MCF 10A (cell line): Measurements from ENCODE around the gene GPR132. TPM values are rescaled to one million over a fixed set of nuclear protein-coding genes. Genes with fewer than 3 reads are reported as not detected.

Experiments
- BruUV-seq: library from RNA; stranded (reverse); fragments of 400-500 nt; replicated peaks from 2 replicates; lab custom pipeline; 2021; lab: Mats Ljungman, UMichigan
- CTCF ChIA-PET: fragments of 300-600 bp; sonication (Branson Sonifier 250); formaldehyde crosslinking; extraction: SDS; loops from one replicate; lab custom pipeline; 2021; ENCODE audit warnings: antibody characterized with exemption, inconsistent platforms; lab: Yijun Ruan, JAX
- POLR2A ChIA-PET: fragments of 300-600, 350-650 bp; sonication (Branson Sonifier 250); formaldehyde crosslinking; extraction: SDS; loops from one replicate; lab custom pipeline; 2020; ENCODE audit warnings: antibody characterized with exemption, inconsistent platforms; lab: Yijun Ruan, JAX
- DNase-seq: peaks from one replicate; pipeline ENCODE4 v3.0.0-alpha.2; 2018; ENCODE audit not compliant: unreplicated experiment
- H3K27ac Mint-ChIP-seq: one replicate; pipeline ENCODE4 v1.8.0; 2022; ENCODE audit warnings: mild to moderate bottlenecking, low read depth, mixed read lengths; ENCODE audit not compliant: unreplicated experiment
- H3K27me3 Mint-ChIP-seq: one replicate; pipeline ENCODE4 v1.8.0; 2022; ENCODE audit warnings: mixed read lengths; ENCODE audit not compliant: insufficient read depth, unreplicated experiment
- H3K36me3 Mint-ChIP-seq: one replicate; pipeline ENCODE4 v1.8.0; 2022; ENCODE audit warnings: mild to moderate bottlenecking, moderate library complexity, mixed read lengths; ENCODE audit not compliant: insufficient read depth, unreplicated experiment
- H3K4me1 Mint-ChIP-seq: one replicate; pipeline ENCODE4 v1.8.0; 2022; ENCODE audit warnings: mixed read lengths; ENCODE audit not compliant: insufficient read depth, unreplicated experiment
- H3K4me3 Mint-ChIP-seq: one replicate; pipeline ENCODE4 v1.8.0; 2022; ENCODE audit warnings: mild to moderate bottlenecking, moderate library complexity, mixed read lengths; ENCODE audit not compliant: unreplicated experiment
- H3K9me3 Mint-ChIP-seq: one replicate; pipeline ENCODE4 v1.8.0; 2022; ENCODE audit warnings: mixed read lengths; ENCODE audit not compliant: unreplicated experiment
- CTCF ChIP-seq: fragments of 200-600 bp; IDR thresholded peaks from one replicate; pipeline ENCODE4 v1.8.0; 2022; ENCODE audit warnings: antibody characterized with exemption, mild to moderate bottlenecking; ENCODE audit not compliant: unreplicated experiment
- intact Hi-C: fragments of 100-400 bp; cut with micrococcal nuclease; formaldehyde crosslinking; loops from 2 replicates; pipeline ENCODE4 v1.14.1; 2022
- total RNA-seq: library from RNA; stranded (reverse); gene quantifications from 2 replicates; pipeline ENCODE4 v1.2.3, GENCODE V29; 2022

GPR132 gene
- total RNA-seq, 1 experiment from 2014 or later = 0.42 TPM

GRCh38 chr14:105072892-105073719 is 7.9 kb upstream of the GPR132 start:
- POLR2A ChIA-PET = interaction anchor here (1.0 to 2.1 kb wide), 2 partner anchors 14 to 103 kb away, joined by 3 to 7 read pairs; no protein-coding TSS in a partner anchor
- CTCF ChIA-PET = interaction anchor here (0.6 to 1.8 kb wide), 6 partner anchors 13 to 206 kb away, joined by 3 to 10 read pairs (median 4); no protein-coding TSS in a partner anchor
- no peak for TF ChIP-seq CTCF

GRCh38 chr14:105072381-105072861 is 7.2 kb upstream of the GPR132 start:
- Mint-ChIP-seq H3K27ac (no peak overlapping the region), H3K4me1 (no peaks in the 10 kb centered on the region), H3K4me3 (no peak overlapping the region), H3K36me3 (peaks cover 6% of the 10 kb centered on the region), H3K27me3 (peaks cover 28% of the 10 kb centered on the region), H3K9me3 (no peaks in the 10 kb centered on the region)
- CTCF ChIA-PET = interaction anchor here (0.6 to 1.8 kb wide), 3 partner anchors 14 to 27 kb away, joined by 3 to 10 read pairs (median 4); no protein-coding TSS in a partner anchor
- intact Hi-C loops = no loop called here
- no TSS peak for BruUV-seq
- POLR2A ChIA-PET = interaction anchor here (1.1 to 2.1 kb wide), 2 partner anchors 8 to 15 kb away, joined by 3 to 7 read pairs; no protein-coding TSS in a partner anchor
- TF ChIP-seq CTCF = no peak
- DNase-seq = no peak

More at GRCh38 chr14:105072892-105073719, 7.9 kb upstream of the GPR132 start:
- intact Hi-C loops = no loop called here
- no peaks in the 10 kb centered on the region for H3K4me1 Mint-ChIP-seq
- no peak overlapping the region for H3K4me3 Mint-ChIP-seq
- H3K36me3 Mint-ChIP-seq = peaks cover 8% of the 10 kb centered on the region
- H3K27me3 Mint-ChIP-seq = peaks cover 32% of the 10 kb centered on the region
- no peaks in the 10 kb centered on the region for H3K9me3 Mint-ChIP-seq
- H3K27ac Mint-ChIP-seq = no peak overlapping the region
- DNase-seq = no peak
- no TSS peak for BruUV-seq

GRCh38 chr14:105071942-105072341 is 6.7 kb upstream of the GPR132 start:
- Mint-ChIP-seq H3K36me3 (peaks cover under 1% of the 10 kb centered on the region), H3K9me3 (no peaks in the 10 kb centered on the region), H3K27ac (no peak overlapping the region), H3K4me3 (no peak overlapping the region), H3K27me3 (peaks cover 23% of the 10 kb centered on the region), H3K4me1 (no peaks in the 10 kb centered on the region)
- BruUV-seq = no TSS peak
- ChIA-PET POLR2A (interaction anchor here (1.1 kb wide), 1 partner anchor 9 kb away, joined by 3 read pairs; no protein-coding TSS in a partner anchor), CTCF (interaction anchor here (0.6 to 0.9 kb wide), 2 partner anchors 27 to 28 kb away, joined by 3 to 4 read pairs; no protein-coding TSS in a partner anchor)
- intact Hi-C loops = no loop called here
- no peak for TF ChIP-seq CTCF
- no peak for DNase-seq

GRCh38 chr14:105071326-105071725 is 6.1 kb upstream of the GPR132 start:
- TF ChIP-seq CTCF = no peak
- H3K27ac Mint-ChIP-seq = no peak overlapping the region
- intact Hi-C loops = no loop called here
- H3K4me3 Mint-ChIP-seq = no peak overlapping the region
- DNase-seq = no peak
- H3K4me1 Mint-ChIP-seq = no peaks in the 10 kb centered on the region
- no peaks in the 10 kb centered on the region for H3K36me3 Mint-ChIP-seq
- CTCF ChIA-PET = interaction anchor here (1.5 kb wide), 1 partner anchor 23 kb away, joined by 3 read pairs; no protein-coding TSS in a partner anchor
- BruUV-seq = no TSS peak
- no peaks in the 10 kb centered on the region for H3K9me3 Mint-ChIP-seq
- POLR2A ChIA-PET = interaction anchor here (0.7 to 1.1 kb wide), 2 partner anchors 9 to 15 kb away, joined by 3 to 4 read pairs; no protein-coding TSS in a partner anchor
- H3K27me3 Mint-ChIP-seq = peaks cover 20% of the 10 kb centered on the region
